ENCODE measurements around the gene SND1. TPM values are rescaled to one million over a fixed set of nuclear protein-coding genes. Genes with fewer than 3 reads are reported as not detected.

SND1 gene
- total RNA-seq, 3 donors from 2014 or later = 83.5 to 131 (median 120) TPM

DNA sequence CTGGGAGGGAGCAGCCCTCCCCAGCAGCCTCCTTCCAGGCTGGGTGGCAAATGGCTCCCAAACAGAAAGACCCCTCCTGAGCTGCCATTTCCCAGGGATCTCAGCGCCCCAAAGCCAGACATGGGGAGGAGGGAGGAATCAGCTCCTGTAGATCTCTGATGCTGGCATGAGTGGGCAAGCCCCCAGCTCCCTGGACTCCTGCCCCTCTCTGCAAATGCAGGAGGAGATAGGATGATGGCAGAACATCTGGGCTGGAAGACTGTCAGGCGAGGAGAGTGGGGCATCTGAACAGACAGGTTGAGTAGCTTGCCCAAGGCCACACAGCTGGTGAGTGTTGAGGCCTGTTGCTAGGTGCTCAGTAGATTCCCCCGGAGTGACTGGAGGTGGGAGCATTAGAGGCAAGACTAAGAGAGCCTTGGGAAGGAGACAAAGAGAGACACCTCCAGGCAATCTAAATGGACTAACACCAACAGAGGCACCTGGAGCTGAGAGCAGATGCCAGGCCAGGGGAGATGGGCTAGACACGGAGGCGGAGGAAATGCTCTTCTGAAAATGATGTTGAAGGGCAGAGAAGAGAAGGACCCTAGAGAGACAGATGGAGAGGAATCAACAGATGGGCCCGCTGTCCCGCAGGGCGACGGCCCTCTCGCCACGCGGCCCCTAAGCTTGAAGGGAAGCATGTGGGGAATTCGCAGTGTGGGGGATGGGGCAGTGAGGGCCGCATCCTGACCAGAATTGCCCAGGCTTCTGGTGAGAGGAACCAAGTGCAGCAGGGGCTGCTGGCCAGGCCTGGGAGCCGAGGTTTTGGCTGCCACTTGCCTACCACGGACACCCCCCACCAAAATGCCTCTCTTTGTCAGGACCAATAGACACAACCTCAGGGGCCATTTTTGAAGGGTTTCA is 464.1 kb downstream of the SND1 start:
- no peaks in the 10 kb centered on the region for H3K36me3 ChIP-seq
- intact Hi-C loops (cut with DNase I; ENCODE audit: low total_unique reads) = no loop called here
- H3K4me1 ChIP-seq = no peaks in the 10 kb centered on the region
- DNase-seq (ENCODE audit: low spot score in 2 of 2) = no peak
- H3K27ac ChIP-seq = no peak overlapping the region
- no peak overlapping the region for H3K4me3 ChIP-seq
- H3K27me3 ChIP-seq = no peaks in the 10 kb centered on the region
- TF ChIP-seq CTCF (IDR thresholded peaks at IDR 0.05) (no peak), POLR2AphosphoS5 (IDR thresholded peaks at IDR 0.05) (no peak), POLR2A (IDR thresholded peaks at IDR 0.05) (no peak)
- no peaks in the 10 kb centered on the region for H3K9me3 ChIP-seq

- TF ChIP-seq POLR2AphosphoS5 (IDR thresholded peaks at IDR 0.05) (no peak), POLR2A (IDR thresholded peaks at IDR 0.05) (no peak), CTCF (IDR thresholded peaks at IDR 0.05) (no peak)
- Histone ChIP-seq H3K4me3 (no peak overlapping the region), H3K27me3 (no peaks in the 10 kb centered on the region), H3K27ac (no peak overlapping the region), H3K9me3 (no peaks in the 10 kb centered on the region), H3K36me3 (no peaks in the 10 kb centered on the region), H3K4me1 (no peaks in the 10 kb centered on the region)
- intact Hi-C loops (cut with DNase I; ENCODE audit: low total_unique reads) = no loop called here
- DNase-seq (ENCODE audit: low spot score in 2 of 2) = no peak
These were observed 464.7 kb downstream of the SND1 start for GRCh38 chr7:128116740-128117139.

GRCh38 chr7:128117691-128118090 is 465.7 kb downstream of the SND1 start:
- H3K9me3 ChIP-seq = no peaks in the 10 kb centered on the region
- no peaks in the 10 kb centered on the region for H3K36me3 ChIP-seq
- no peak overlapping the region for H3K27ac ChIP-seq
- no peak for DNase-seq (ENCODE audit: low spot score in 2 of 2)
- intact Hi-C loops (cut with DNase I; ENCODE audit: low total_unique reads) = no loop called here
- H3K27me3 ChIP-seq = no peaks in the 10 kb centered on the region
- no peak overlapping the region for H3K4me3 ChIP-seq
- TF ChIP-seq CTCF (IDR thresholded peaks at IDR 0.05) (no peak), POLR2A (IDR thresholded peaks at IDR 0.05) (no peak), POLR2AphosphoS5 (IDR thresholded peaks at IDR 0.05) (no peak)
- no peaks in the 10 kb centered on the region for H3K4me1 ChIP-seq

- intact Hi-C loops (cut with DNase I; ENCODE audit: low total_unique reads) = no loop called here
- Histone ChIP-seq H3K36me3 (no peaks in the 10 kb centered on the region), H3K9me3 (no peaks in the 10 kb centered on the region), H3K4me1 (no peaks in the 10 kb centered on the region), H3K4me3 (no peak overlapping the region), H3K27ac (no peak overlapping the region), H3K27me3 (no peaks in the 10 kb centered on the region)
- TF ChIP-seq POLR2A (IDR thresholded peaks at IDR 0.05) (no peak), POLR2AphosphoS5 (IDR thresholded peaks at IDR 0.05) (no peak)
- DNase-seq (ENCODE audit: low spot score in 2 of 2) = no peak
These were observed 467.0 kb downstream of the SND1 start for GRCh38 chr7:128119036-128119435.

DNA sequence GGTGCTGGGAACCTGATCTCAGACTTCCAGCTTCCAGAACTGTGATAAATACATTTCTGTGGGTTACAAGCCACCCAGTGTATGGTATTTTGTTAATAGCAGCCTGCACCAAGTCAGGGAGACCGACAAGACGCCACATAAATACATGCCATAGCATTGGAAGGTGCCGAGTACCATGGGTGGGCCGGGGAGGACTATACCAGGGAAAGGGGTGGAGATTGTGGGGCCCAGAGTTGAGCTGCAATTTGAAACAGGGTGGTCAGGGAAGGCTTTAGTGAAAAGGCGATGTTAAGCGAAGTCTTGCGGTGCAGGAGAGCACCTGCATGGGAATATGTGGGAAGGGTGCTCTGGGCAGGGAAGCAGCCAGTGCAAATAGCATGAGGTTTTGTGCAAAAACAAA is 468.1 kb downstream of the SND1 start:
- Histone ChIP-seq H3K27ac (no peak overlapping the region), H3K9me3 (no peaks in the 10 kb centered on the region), H3K36me3 (no peaks in the 10 kb centered on the region), H3K4me1 (no peaks in the 10 kb centered on the region), H3K27me3 (no peaks in the 10 kb centered on the region), H3K4me3 (no peak overlapping the region)
- intact Hi-C loops (cut with DNase I; ENCODE audit: low total_unique reads) = no loop called here
- no peak for DNase-seq (ENCODE audit: low spot score in 2 of 2)
- TF ChIP-seq CTCF (IDR thresholded peaks at IDR 0.05) (no peak), POLR2A (IDR thresholded peaks at IDR 0.05) (no peak), POLR2AphosphoS5 (IDR thresholded peaks at IDR 0.05) (no peak)

Data from breast epithelium (tissue), 4 donors.